K562 (cell line): Measurements from ENCODE around the gene CRYBA4. TPM values are rescaled to one million over a fixed set of nuclear protein-coding genes. Genes with fewer than 3 reads are reported as not detected.

Experiments
- BCLAF1 ChIP-seq, 2 experiments: fragments of 450-650 bp in 1 of 2; IDR thresholded peaks; 2 replicates each; pipeline ENCODE4 v1.6.1; 2011 to 2017; ENCODE audit warnings: low read depth in 2 of 2, antibody characterized with exemption in 1 of 2, borderline replicate concordance in 1 of 2, low read length in 1 of 2, mild to moderate bottlenecking in 1 of 2, mixed read lengths in 1 of 2; ENCODE audit not compliant: control insufficient read depth in 1 of 2
- CBX3 ChIP-seq, 2 experiments: IDR thresholded peaks; 1 replicate in 1 of 2; 2 replicates in 1 of 2; pipeline ENCODE4 v1.6.1; 2012; ENCODE audit warnings: inconsistent platforms in 2 of 2, low read length in 2 of 2, borderline replicate concordance in 1 of 2, control low read depth in 1 of 2
- NFYB ChIP-seq: IDR thresholded peaks from 2 replicates; pipeline ENCODE4 v1.6.1; 2011; ENCODE audit warnings: mild to moderate bottlenecking, moderate library complexity; ENCODE audit not compliant: insufficient read length; ENCODE audit errors: extremely low read depth
- PRPF4 ChIP-seq: fragments of 200-400 bp; formaldehyde crosslinking; IDR thresholded peaks from one replicate; pipeline ENCODE4 v1.6.1; 2017; ENCODE audit warnings: low read length, low read depth, mild to moderate bottlenecking; ENCODE audit not compliant: insufficient read depth, poor library complexity, severe bottlenecking
- RERE ChIP-seq: sonication (generic); formaldehyde crosslinking; IDR thresholded peaks from 2 replicates; pipeline ENCODE4 v1.8.0; 2023; ENCODE audit warnings: missing genetic modification reagents, mild to moderate bottlenecking, borderline replicate concordance
- RFX7 ChIP-seq: fragments of 250-450 bp; sonication (Bioruptor Pico); IDR thresholded peaks from 2 replicates; pipeline ENCODE4 v1.5.1; 2021; ENCODE audit warnings: mild to moderate bottlenecking
- RNF2 ChIP-seq: sonication (generic); IDR thresholded peaks from 2 replicates; pipeline ENCODE4 v1.6.1; 2016
- SMAD1 ChIP-seq: fragments of 150-350 bp; IDR thresholded peaks from 2 replicates; pipeline ENCODE4 v1.6.1; 2014; ENCODE audit warnings: low read length, low read depth; ENCODE audit not compliant: partially characterized antibody
- SMAD4 ChIP-seq: fragments of 250-450 bp; sonication (Bioruptor Pico); conservative IDR thresholded peaks from 2 replicates; pipeline ENCODE4 v1.8.0; 2021; ENCODE audit warnings: inconsistent platforms, mild to moderate bottlenecking, moderate library complexity
- TEAD4 ChIP-seq, 2 experiments: sonication (generic) in 1 of 2; formaldehyde crosslinking in 1 of 2; IDR thresholded peaks; 2 replicates each; pipeline versions ENCODE4 v1.6.1 to v1.8.0; 2012 to 2022; ENCODE audit warnings: borderline replicate concordance in 1 of 2, inconsistent platforms in 1 of 2, low read length in 1 of 2, mild to moderate bottlenecking in 1 of 2, missing genetic modification reagents in 1 of 2
- ZC3H4 ChIP-seq: sonication (generic); formaldehyde crosslinking; IDR thresholded peaks from 2 replicates; pipeline ENCODE4 v1.9.0; 2021; ENCODE audit warnings: missing genetic modification reagents, borderline replicate concordance
- ZMIZ1 ChIP-seq, 2 experiments: fragments of 150-350 bp in 1 of 2; IDR thresholded peaks; 2 replicates each; pipeline ENCODE4 v1.6.1; 2012 to 2016; ENCODE audit warnings: low read depth in 2 of 2, low read length in 2 of 2, mild to moderate bottlenecking in 1 of 2, moderate library complexity in 1 of 2
- polyA plus RNA-seq, 8 experiments: library from polyadenylated mRNA; depleted of rRNA in 4 of 8; stranded (reverse) in 5 of 8; unstranded in 3 of 8; fragments of >200 nt; fragmentation: Nextera tagmentation in 2 of 8; fragmentation: Illumina TruSeq in 1 of 8; extraction: Ambion mirVana in 2 of 8; extraction: Trizol in 1 of 8; gene quantifications; 2 replicates each; pipeline versions ENCODE4 v1.2.1 to v1.2.3, GENCODE V29; 2011 to 2014; ENCODE audit warnings: inconsistent platforms in 1 of 8, missing spikeins in 1 of 8
- total RNA-seq, 7 experiments: library from RNA; depleted of rRNA in 6 of 7; stranded (reverse); fragments of >200 nt in 6 of 7; fragmentation: Illumina TruSeq in 2 of 7; extraction: Trizol in 2 of 7; gene quantifications; 2 replicates each; pipeline versions ENCODE4 v1.2.1 to v1.2.3, GENCODE V29; 2011 to 2021; ENCODE audit warnings: low replicate concordance in 1 of 7

The CRYBA4 gene
- total and polyA plus RNA-seq, 9 of the 15 experiments (the other 6 are each of a cell fraction or from before 2014, with no cell fraction given) = 0.59 to 3.3 (median 1.6) TPM

- TF ChIP-seq RERE (CRISPR knock-in tag) (no peak), TEAD4 (IDR thresholded peaks at IDR 0.05; ENCODE audit: low read length) (no peak), TEAD4 (CRISPR knock-in tag; IDR thresholded peaks at IDR 0.05; ENCODE audit: borderline replicate concordance) (no peak), ZMIZ1 (IDR thresholded peaks at IDR 0.05; ENCODE audit: low read depth in 2 of 2, low read length in 2 of 2) (no peak), NFYB (no peak), SMAD1 (no peak), ZC3H4 (CRISPR knock-in tag) (no peak), RFX7 (CRISPR knock-in tag) (no peak), PRPF4 (no peak), BCLAF1 (IDR thresholded peaks at IDR 0.05; ENCODE audit: borderline replicate concordance in 1 of 2, control insufficient read depth in 1 of 2, low read depth in 2 of 2, low read length in 1 of 2) (no peak; a peak in 1 of 4 replicates), CBX3 (IDR thresholded peaks at IDR 0.05; ENCODE audit: borderline replicate concordance in 1 of 2, low read length in 2 of 2) (no peak), RNF2 (no peak), SMAD4 (CRISPR knock-in tag) (peak; percentile 37; the same call in 1 of the 2 replicates)
Measured at GRCh38 chr22:26642465-26643417, 21.0 kb downstream of the CRYBA4 start (continued).
